Measurements from ENCODE around the gene FMN2.

FMN2 gene

DNA sequence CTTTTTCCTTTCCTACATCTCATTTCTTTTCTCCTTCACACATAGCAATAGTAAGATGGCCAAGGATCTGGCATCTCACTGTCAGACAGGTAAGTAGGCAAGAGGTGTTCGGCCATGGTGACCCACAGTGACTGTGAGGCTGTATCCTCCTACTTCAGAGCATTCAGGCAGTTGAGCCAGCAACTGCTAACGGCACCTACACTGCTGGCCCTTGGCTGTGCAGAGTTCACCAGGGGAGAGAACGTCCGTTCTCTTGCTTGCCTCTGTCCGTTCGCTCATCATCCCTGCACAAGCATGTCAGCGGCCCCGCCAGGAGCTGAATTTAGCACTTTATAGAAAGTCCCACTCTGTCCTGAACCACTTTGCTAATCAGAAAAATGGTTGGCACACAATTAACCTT is 406.7 kb downstream of the FMN2 start:
- DNase-seq: no peak

DNA sequence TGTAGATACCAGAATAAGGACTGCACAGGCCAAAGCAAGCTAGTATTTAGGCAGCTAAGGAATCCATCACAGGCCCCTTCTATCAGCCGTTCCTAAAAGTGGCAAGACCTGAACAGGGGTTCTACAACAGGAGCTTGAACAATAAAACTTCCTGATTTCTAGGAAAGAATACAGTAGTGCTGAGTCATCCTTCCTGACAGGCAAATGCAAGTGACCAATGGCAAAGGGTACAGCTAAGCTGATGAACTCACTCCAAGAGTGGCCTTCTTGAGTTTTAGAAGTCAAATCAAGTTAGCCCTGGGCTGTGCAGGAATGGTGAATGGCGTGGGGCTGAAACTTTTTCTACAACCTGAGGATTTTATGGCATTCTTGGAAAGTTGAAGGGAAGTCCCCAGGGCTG is 407.3 kb downstream of the FMN2 start:
- no peak for DNase-seq

DNA sequence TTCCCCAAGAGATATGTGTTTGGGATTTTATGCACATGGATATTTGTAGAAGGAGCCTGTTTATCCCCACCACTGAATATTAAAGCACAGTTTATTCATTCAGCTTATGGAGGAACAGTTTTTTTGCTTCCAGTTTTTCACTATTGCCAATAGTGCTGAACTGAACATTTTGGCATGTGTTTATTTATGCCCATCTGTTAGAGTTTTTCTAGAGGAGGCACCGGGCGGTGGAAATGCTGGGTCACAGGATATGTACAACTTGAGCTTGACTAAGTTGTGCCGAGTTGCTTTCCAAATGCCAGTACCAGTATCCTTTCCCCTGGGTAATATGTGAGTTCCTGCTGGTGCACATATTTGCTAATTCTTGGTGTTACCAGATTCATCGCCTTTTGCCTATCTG is 409.0 kb downstream of the FMN2 start:
- DNase-seq: no peak

DNA sequence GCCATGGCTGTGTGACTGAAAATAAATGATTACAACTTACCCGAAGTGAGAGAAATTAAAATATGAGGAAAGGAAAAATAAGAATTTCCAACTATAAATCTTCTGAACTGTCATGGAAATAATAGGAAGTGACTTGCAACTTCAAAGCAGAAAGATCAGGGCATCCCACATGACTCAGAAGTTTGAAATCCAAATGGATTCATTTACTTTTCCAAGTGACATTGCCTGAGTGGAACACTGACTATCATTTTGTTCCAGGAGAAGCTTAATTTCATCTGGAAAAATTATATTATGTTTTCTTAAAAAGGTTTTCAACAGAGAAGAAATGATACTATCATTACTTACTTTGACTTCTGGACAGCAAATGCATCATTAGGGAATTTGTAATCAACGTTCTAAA is 409.4 kb downstream of the FMN2 start:
- no peak for DNase-seq

DNA sequence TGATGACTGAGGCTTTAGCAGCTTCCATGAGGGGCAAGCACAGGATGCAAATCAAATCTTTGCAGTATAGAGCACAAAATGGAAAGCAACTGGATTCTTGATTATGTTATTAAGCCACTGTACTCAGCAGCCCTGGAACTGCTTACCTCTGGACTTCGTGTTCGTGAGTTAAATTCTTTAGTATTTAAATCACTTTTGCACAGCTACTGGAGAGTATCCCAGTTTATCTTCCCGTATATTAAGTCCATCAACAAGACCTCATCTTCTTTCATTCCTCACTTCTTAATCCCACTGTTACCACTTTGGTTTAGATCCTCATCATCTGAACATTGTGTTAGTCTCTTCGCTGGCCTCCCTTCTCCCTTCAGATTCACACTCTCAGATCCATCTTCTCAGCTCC is 411.4 kb downstream of the FMN2 start:
- no peak for DNase-seq

DNA sequence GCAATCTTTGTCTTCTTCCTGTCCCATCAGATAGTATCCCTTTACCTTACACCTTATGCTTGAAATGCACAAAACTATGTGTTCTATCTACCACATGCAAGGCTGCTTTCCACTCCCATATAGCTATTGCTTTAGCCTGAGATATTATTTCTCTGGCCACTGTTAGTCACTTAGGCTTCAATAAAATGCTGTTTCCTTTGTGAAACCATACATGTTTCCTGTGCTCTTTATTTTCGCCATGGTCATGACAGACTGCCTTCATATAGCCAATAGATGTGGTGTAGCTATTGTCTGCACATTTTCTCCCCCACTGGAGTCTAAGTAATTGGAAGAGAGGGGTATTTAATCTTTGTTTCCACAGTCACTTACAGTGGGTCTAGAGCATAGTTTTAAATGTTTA is 411.9 kb downstream of the FMN2 start:
- no peak for DNase-seq

DNA sequence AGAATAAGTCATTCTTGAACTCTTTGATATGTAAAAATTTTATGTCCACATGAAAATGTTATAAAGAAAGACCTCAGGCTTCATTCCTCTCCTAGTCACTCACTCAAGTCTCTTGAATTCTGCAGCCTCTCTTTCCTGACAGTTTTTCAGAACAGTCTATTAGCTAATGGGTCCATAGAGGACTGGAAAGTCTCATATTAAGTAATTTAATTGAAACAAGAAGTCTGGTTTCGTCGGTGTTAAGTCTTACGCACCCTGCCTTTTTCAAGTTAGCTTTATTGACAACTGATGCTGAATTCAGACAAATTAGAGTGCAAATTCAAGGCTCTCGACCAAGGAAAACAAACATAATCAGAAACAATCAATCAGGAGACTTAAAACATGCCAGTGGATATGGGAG is 414.5 kb downstream of the FMN2 start:
- DNase-seq: no peak

DNA sequence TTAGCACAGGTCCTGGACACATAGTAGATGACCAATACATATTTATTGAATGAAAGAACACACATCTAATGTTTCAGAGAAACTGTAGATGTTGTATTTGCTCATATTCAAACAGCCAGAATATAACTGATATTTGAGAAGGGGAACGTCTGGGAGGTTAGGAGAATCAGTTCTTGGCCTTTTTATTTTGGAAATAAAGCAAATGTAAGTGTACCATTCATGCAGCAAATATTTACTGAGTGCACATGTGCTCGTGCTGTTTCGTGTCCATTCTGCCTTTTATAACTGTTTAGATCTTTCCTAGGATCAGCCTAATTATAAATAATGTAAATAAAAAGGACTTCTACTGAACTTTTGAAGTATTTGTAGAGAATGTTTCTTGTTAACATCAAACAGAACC is 416.5 kb downstream of the FMN2 start:
- no peak for DNase-seq

DNA sequence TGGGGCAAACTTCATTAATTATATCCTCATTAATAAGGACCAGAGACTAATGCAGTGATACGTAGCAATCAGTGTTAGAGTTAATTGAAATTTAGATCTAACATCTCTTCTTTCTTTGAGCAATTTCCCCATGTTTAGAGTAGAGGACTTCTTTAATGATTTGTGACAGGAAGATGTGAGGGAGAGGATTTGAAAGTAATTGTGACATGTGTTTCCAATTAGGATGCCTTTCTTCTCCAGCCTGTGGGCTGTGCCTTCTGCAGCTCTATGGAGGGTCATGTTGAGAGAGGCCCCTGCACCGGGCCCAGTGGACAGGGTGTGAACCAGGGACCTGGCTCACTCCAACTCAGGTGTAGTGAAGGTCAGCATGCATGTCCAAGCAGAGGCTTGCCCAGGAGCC is 417.3 kb downstream of the FMN2 start:
- DNase-seq: no peak

DNA sequence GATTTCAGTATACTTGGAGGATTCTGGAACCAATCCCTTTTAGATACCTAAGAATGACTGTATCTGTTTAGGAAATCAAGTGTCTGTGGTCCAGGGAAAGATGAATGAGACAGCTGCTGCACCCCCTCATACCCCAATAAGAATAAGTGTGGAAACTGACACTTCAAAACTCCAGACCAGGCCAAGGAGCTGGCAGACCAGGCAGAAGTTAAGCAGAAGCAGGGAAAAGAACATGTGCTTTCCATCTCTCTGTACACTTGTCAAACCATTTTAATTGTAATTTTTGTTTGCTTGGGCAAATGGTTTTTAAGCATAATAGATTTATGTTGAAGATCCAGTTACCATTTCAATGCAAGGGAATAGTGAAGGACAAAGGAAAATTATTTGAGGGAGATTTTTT is 420.1 kb downstream of the FMN2 start:
- no peak for DNase-seq

DNA sequence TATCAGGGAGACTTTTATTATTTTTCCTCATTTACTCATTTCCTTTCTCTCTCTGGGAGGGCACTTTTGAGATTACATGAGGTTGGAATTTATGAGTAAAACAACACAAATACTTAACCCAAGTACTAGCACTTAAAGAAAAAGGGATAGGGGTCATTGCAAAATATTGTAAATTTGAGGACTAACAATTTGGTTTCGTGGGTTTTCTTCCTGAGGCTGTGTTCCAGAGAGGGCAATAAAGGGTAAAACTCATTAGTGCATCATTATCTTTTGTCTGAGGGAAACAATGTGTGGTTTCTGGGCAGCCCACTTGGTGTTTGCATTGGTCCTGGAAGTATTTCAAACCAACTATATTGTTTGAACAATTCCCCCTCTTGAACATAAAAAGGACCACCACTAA is 423.8 kb downstream of the FMN2 start:
- no peak for DNase-seq

DNA sequence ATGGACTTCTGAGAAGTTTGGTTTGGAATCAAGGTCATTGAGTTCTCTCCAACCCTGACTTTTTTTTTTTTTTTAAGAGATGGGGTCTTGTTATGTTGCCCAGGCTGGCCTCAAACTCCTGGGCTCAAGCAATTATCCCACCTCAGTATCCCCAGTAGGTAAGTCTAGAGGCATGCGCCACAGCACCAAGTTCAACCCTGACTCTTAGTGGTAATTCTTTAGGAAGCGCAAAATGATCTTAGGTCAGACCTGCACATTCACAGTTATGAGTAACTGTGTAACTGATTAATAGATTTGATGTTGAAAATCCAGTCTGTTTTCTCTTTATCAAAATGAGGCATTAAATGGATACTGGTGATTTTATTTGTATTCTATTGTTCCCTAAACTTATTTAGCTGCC is 424.4 kb downstream of the FMN2 start:
- no peak for DNase-seq

DNA sequence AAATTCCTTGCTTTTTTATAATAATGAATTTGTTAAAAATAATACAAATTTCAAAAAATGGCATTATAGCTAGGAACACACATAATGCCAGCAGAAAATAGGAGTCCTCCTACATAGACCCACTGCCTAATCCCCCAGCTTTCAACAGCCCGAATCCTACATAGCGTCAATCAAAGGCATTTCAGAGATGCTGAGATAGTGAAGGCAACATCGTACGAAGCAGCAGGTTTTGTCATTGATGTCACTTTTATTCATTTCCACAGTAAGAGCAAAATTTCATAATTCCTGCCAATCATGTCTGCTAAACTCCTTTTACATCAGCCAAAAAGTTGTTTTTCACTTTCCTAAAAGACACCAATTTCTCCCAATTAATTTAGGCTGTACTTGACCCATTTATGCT is 426.2 kb downstream of the FMN2 start:
- no peak for DNase-seq

DNA sequence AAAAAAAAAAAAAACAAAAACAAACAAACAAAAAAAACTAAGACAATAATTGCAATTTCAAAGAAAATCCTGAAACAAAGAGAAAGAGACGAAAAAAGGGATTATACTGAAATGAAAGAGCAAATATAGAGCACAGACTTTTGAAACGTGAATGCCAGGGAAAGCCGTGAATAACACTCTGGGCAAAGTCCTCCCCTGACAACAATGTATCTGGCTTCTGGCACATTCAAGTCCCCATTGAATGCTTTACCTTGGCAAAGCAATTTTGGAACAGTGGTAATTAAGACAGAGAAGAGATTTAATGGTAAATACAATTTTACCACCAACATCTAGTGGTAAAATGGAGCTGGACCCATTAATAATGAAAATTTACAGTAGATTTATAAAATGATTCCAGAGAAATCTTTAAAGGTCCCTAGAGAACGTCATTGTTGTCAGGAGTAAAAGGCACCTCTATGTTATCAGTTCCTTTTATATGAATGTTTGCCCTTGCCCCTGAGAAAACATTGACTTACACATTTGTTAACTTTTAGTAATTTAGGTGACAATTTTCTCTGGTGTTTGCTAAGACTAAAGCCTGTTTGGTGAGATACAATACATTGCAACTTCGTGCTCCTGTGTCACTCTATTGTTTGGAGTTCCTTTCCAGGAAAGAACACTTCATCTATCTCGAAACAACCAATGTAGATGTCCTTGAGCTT is 430.6 kb downstream of the FMN2 start:
- DNase-seq: peak in 1 of 3 experiments; percentile 37

DNA sequence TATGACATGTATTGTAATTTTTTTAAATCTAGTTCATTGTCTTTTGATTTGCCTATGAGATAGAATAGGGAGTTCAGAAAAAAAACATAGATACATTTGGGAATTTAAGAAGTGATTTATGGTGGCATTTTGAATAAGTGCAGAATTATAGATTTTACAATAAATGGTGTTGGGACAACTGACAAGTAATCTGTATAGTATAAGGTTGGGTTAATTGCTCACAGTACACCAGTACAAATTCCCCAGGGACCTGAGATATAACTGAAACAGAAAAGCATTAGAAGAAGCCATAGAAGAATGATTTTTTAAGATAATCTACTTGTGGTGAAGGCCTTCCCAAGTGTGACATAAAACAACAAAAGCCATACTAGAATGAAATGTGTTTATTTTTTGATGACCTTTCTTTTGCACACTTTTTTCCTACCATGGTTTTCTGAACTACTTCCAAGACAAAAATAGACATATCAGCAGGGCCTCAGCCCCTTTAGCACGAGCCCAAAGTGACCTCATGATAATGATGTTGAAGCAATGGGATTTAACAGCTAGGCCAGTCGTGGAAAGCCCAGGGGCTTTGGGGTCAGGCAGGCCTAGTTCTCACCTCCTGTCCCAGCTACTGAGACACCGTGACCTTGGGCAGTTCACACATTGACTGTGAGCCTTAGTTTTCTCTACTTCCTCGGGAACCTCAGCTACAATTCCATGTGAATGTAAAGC is 432.8 kb downstream of the FMN2 start:
- DNase-seq: peak in 1 of 3 experiments; percentile 1

Measured in NCI-H1417 (cell line).